OCI-LY3 (cell line): ENCODE data around the gene LAMC1.

ENCODE experiments used
- H2AFZ ChIP-seq: fragments of 200-600, 300-600 bp; shearing (Covaris generic); 2 replicates; pipeline ENCODE4 v1.6.0; 2014; ENCODE audit warnings: antibody characterized with exemption, low read depth, low read length
- H3K27ac ChIP-seq: fragments of 200-600, 300-600 bp; sonication (generic); 2 replicates; pipeline ENCODE4 v1.5.1; 2014; ENCODE audit warnings: mild to moderate bottlenecking, low read length, moderate library complexity, mixed read lengths
- H3K27me3 ChIP-seq: fragments of 200-600, 300-600 bp; sonication (generic); 2 replicates; pipeline ENCODE4 v1.6.1; 2014; ENCODE audit warnings: low read depth, low read length, mixed read lengths
- H3K36me3 ChIP-seq: fragments of 200-600, 300-600 bp; sonication (generic); replicated peaks from 2 replicates; pipeline ENCODE3; 2014; ENCODE audit warnings: low read depth, low read length, mixed read lengths
- H3K4me1 ChIP-seq: fragments of 300-600, 200-600 bp; sonication (generic); 2 replicates; pipeline ENCODE4 v1.6.1; 2014; ENCODE audit warnings: low read length, mixed read lengths
- H3K4me2 ChIP-seq: fragments of 200-600, 300-600 bp; sonication (generic); 2 replicates; pipeline ENCODE4 v1.6.1; 2014; ENCODE audit warnings: low read length, mixed read lengths
- H3K4me3 ChIP-seq: fragments of 300-600, 200-600 bp; sonication (generic); 2 replicates; pipeline ENCODE4 v1.5.1; 2014; ENCODE audit warnings: antibody characterized with exemption, mild to moderate bottlenecking, low read length, moderate library complexity
- H3K79me2 ChIP-seq: fragments of 300-600, 200-600 bp; shearing (Covaris generic); 2 replicates; pipeline ENCODE4 v1.6.1; 2014; ENCODE audit warnings: mild to moderate bottlenecking, low read length, mixed read lengths
- H3K9ac ChIP-seq: fragments of 300-600, 200-600 bp; shearing (Covaris generic); 2 replicates; pipeline ENCODE4 v1.6.0; 2014; ENCODE audit warnings: mild to moderate bottlenecking, low read length, moderate library complexity
- H3K9me3 ChIP-seq: fragments of 200-600, 300-600 bp; shearing (Covaris generic); 2 replicates; pipeline ENCODE4 v1.6.1; 2014; ENCODE audit warnings: low read length, mixed read lengths; ENCODE audit not compliant: insufficient read depth
- H4K20me1 ChIP-seq: fragments of 200-600, 300-600 bp; sonication (generic); 2 replicates; pipeline ENCODE4 v1.6.1; 2016; ENCODE audit warnings: low read length, mixed read lengths; ENCODE audit not compliant: insufficient read depth
- EZH2phosphoT487 ChIP-seq: fragments of 200-600 bp; shearing (Covaris generic); IDR thresholded peaks from 2 replicates; pipeline ENCODE4 v1.6.1; 2018; ENCODE audit warnings: antibody characterized with exemption, mixed run types, low read depth
- TF ChIP-seq, protein P1 (sequence below): fragments of 200-600, 300-600 bp; sonication (generic); IDR thresholded peaks from 2 replicates; pipeline ENCODE4 v1.5.1; 2014; ENCODE audit warnings: antibody characterized with exemption, low read length, low read depth

LAMC1 gene

DNA sequence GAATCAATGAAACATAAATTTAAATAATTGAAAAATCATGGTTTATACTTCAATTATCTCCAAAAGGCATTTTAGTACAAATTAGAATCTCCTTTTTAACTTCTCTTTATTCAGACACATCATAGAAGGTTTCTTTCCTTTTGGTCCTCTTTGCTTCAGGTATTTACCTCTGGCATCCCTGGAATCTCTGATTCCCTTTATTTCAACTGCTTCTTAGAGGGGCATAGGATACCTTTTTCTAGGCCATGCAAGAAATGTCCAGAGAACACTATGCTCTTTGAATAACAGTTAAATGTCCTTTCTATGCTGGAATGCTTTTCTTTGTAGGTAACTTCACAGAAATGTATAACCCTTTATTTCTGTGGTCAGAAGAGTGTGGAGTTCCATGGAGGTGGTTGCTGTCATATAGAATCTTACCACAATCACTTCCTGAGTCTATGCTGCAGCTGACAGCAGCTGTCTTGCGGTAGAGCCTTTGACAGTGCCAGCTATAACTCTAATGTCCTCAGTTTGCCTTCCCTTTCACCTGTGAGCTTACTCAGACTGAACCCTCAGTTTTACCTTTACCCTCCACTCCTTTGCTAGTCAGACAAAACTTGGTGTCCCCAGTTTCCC lies 171.4 kb downstream of the LAMC1 start:
- Histone ChIP-seq H3K79me2 (no peaks in the 10 kb centered on the region), H3K9me3 (no peaks in the 10 kb centered on the region), H3K4me1 (peaks cover 5% of the 10 kb centered on the region; the same call in 1 of the 2 replicates), H3K9ac (no peak overlapping the region), H3K36me3 (no peaks in the 10 kb centered on the region), H3K27ac (no peak overlapping the region), H4K20me1 (no peaks in the 10 kb centered on the region), H3K4me3 (no peak overlapping the region), H3K4me2 (no peak overlapping the region), H3K27me3 (peaks cover 12% of the 10 kb centered on the region), H2AFZ (no peak overlapping the region)
- TF ChIP-seq EZH2phosphoT487, result no peak
- TF ChIP-seq, protein P1, sequence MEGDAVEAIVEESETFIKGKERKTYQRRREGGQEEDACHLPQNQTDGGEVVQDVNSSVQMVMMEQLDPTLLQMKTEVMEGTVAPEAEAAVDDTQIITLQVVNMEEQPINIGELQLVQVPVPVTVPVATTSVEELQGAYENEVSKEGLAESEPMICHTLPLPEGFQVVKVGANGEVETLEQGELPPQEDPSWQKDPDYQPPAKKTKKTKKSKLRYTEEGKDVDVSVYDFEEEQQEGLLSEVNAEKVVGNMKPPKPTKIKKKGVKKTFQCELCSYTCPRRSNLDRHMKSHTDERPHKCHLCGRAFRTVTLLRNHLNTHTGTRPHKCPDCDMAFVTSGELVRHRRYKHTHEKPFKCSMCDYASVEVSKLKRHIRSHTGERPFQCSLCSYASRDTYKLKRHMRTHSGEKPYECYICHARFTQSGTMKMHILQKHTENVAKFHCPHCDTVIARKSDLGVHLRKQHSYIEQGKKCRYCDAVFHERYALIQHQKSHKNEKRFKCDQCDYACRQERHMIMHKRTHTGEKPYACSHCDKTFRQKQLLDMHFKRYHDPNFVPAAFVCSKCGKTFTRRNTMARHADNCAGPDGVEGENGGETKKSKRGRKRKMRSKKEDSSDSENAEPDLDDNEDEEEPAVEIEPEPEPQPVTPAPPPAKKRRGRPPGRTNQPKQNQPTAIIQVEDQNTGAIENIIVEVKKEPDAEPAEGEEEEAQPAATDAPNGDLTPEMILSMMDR, result no peak

DNA sequence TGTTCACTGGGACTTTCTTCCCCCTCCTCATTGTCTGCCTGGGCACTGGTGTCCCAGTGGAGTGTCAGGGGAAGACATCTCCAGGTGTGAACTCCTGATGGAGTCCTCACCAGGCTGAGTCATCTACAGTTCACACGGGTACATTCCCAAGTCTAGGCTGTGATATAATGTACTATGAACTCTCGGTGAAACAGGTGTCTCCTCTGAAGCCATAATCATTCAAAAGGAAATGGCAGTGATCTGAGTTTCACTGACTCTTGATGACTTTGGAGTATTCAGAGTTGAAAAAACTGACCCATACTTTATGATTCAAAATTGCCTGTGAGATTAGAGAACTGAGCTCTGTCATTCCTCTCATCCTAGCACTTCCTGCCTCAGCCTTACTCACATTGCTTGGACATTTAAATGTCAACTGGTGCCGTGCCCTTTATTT lies 171.9 kb downstream of the LAMC1 start:
- TF ChIP-seq EZH2phosphoT487, result no peak
- TF ChIP-seq, protein P1, result no peak
- peaks cover 9% of the 10 kb centered on the region for H3K27me3 ChIP-seq
- no peak overlapping the region for H3K27ac ChIP-seq
- H3K4me3 ChIP-seq, result no peak overlapping the region
- H3K4me1 ChIP-seq, result peaks cover 5% of the 10 kb centered on the region; the same call in 1 of the 2 replicates
- no peaks in the 10 kb centered on the region for H3K9me3 ChIP-seq
- no peaks in the 10 kb centered on the region for H3K79me2 ChIP-seq
- no peak overlapping the region for H3K9ac ChIP-seq
- no peak overlapping the region for H3K4me2 ChIP-seq
- H2AFZ ChIP-seq, result no peak overlapping the region
- H4K20me1 ChIP-seq, result no peaks in the 10 kb centered on the region
- no peaks in the 10 kb centered on the region for H3K36me3 ChIP-seq
